ENCODE results near the gene NEK7. TPM values are rescaled to one million over a fixed set of nuclear protein-coding genes. Genes with fewer than 3 reads are reported as not detected.
"Not testable (repeated sequence)": the region's sequence is repeated elsewhere in the genome, so short reads cannot be mapped to it uniquely, and the experiment has no call there.

The NEK7 gene
- total RNA-seq, 2 donors from 2014 or later, result 24.2 to 26.8 TPM

DNA sequence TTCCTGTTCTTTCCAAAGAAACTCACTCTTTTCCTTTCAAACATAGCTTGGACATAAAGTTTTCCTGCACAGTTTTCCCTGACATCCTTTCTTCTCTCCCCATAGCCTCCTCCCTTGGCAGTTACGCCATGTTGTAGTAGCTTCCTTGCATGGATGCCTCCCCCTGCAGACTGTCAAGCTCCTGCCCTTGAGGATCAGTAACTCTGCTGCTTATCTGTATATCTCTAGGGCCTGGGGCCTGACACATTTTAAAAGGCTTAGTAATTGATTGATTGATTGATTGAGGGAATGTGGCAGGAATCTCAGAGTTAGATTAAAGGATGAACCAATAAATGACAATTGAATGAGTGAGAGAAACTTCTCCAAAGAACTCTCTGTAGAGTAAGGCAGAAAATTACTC, 143.7 kb downstream of the NEK7 start:
- no peak for DNase-seq
- no peak overlapping the region for H3K4me3 ChIP-seq (ENCODE audit: low read length)
- H3K9me3 Mint-ChIP-seq, result no peaks in the 10 kb centered on the region
- peaks cover 3% of the 10 kb centered on the region for H3K4me1 ChIP-seq (ENCODE audit: control insufficient read depth, insufficient read depth, low read length)
- H3K27ac Mint-ChIP-seq, result no peak overlapping the region
- no peak overlapping the region for H3K9ac ChIP-seq (ENCODE audit: extremely low read depth, low read length, poor library complexity, severe bottlenecking)
- no peaks in the 10 kb centered on the region for H3K27me3 ChIP-seq (ENCODE audit: control insufficient read depth, insufficient read depth, low read length, poor library complexity, severe bottlenecking)
- H3K27ac ChIP-seq (ENCODE audit: low read depth, low read length), result no peak overlapping the region
- TF ChIP-seq, protein P1, sequence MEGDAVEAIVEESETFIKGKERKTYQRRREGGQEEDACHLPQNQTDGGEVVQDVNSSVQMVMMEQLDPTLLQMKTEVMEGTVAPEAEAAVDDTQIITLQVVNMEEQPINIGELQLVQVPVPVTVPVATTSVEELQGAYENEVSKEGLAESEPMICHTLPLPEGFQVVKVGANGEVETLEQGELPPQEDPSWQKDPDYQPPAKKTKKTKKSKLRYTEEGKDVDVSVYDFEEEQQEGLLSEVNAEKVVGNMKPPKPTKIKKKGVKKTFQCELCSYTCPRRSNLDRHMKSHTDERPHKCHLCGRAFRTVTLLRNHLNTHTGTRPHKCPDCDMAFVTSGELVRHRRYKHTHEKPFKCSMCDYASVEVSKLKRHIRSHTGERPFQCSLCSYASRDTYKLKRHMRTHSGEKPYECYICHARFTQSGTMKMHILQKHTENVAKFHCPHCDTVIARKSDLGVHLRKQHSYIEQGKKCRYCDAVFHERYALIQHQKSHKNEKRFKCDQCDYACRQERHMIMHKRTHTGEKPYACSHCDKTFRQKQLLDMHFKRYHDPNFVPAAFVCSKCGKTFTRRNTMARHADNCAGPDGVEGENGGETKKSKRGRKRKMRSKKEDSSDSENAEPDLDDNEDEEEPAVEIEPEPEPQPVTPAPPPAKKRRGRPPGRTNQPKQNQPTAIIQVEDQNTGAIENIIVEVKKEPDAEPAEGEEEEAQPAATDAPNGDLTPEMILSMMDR (conservative IDR thresholded peaks at IDR 0.05), result no peak
- H3K4me3 Mint-ChIP-seq, result no peak overlapping the region
- WGBS, 2 experiments (ENCODE audit: insufficient coverage in 1 of 2, insufficient read length in 1 of 2), result 95 to 100% methylated on average over 1 of the region's 1 CpG
- H3K4me1 Mint-ChIP-seq, result peaks cover 11% of the 10 kb centered on the region
- peaks cover 9% of the 10 kb centered on the region for H3K36me3 Mint-ChIP-seq (ENCODE audit: low read depth)
- no peaks in the 10 kb centered on the region for H3K36me3 ChIP-seq (ENCODE audit: control insufficient read depth, insufficient read depth, low read length)
- H3K27me3 Mint-ChIP-seq (ENCODE audit: insufficient read depth), result no peaks in the 10 kb centered on the region
- no peaks in the 10 kb centered on the region for H3K9me3 ChIP-seq (ENCODE audit: control insufficient read depth, low read length)

DNA sequence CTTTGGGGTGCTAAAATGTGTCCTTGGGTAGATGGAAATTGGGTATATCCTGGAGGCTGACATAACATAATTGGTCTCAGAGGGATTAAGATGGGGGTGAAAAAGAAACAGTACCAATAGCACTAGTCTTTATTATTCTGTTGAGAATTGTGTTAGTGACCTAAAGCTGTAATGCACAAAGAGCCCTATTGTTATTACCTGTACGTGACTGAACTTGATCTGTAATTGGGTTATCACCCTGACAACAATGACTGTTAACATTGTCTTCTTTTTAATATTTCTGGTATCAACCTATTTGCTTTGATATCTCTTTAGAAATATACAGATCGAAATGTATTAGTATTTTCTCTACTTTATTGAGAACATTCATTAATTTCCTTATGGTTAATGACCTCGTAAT, 147.6 kb downstream of the NEK7 start:
- WGBS, 2 experiments (ENCODE audit: insufficient coverage in 1 of 2, insufficient read length in 1 of 2), result 78% methylated on average over 3 of the region's 3 CpGs; no CpG with 5 or more reads in 1 of the 2 experiments
- peaks cover 15% of the 10 kb centered on the region for H3K36me3 ChIP-seq (ENCODE audit: control insufficient read depth, insufficient read depth, low read length)
- Mint-ChIP-seq H3K36me3 (ENCODE audit: low read depth) (peaks cover 15% of the 10 kb centered on the region), H3K27me3 (ENCODE audit: insufficient read depth) (no peaks in the 10 kb centered on the region), H3K27ac (no peak overlapping the region), H3K4me3 (no peak overlapping the region), H3K4me1 (peaks cover 4% of the 10 kb centered on the region), H3K9me3 (peaks cover 4% of the 10 kb centered on the region)
- H3K27me3 ChIP-seq (ENCODE audit: control insufficient read depth, insufficient read depth, low read length, poor library complexity, severe bottlenecking), result no peaks in the 10 kb centered on the region
- no peak overlapping the region for H3K27ac ChIP-seq (ENCODE audit: low read depth, low read length)
- H3K9me3 ChIP-seq (ENCODE audit: control insufficient read depth, low read length), result no peaks in the 10 kb centered on the region
- H3K4me3 ChIP-seq (ENCODE audit: low read length), result no peak overlapping the region
- no peak overlapping the region for H3K9ac ChIP-seq (ENCODE audit: extremely low read depth, low read length, poor library complexity, severe bottlenecking)
- TF ChIP-seq, protein P1 (conservative IDR thresholded peaks at IDR 0.05), result no peak
- no peak for DNase-seq
- no peaks in the 10 kb centered on the region for H3K4me1 ChIP-seq (ENCODE audit: control insufficient read depth, insufficient read depth, low read length)

- H3K27ac ChIP-seq (ENCODE audit: low read depth, low read length); H3K9ac ChIP-seq (ENCODE audit: extremely low read depth, low read length, poor library complexity, severe bottlenecking); H3K4me1 ChIP-seq (ENCODE audit: control insufficient read depth, insufficient read depth, low read length); H3K9me3 ChIP-seq (ENCODE audit: control insufficient read depth, low read length); H3K27me3 Mint-ChIP-seq (ENCODE audit: insufficient read depth); H3K36me3 ChIP-seq (ENCODE audit: control insufficient read depth, insufficient read depth, low read length); H3K27me3 ChIP-seq (ENCODE audit: control insufficient read depth, insufficient read depth, low read length, poor library complexity, severe bottlenecking); H3K4me3 ChIP-seq (ENCODE audit: low read length): not testable (repeated sequence)
- DNase-seq, result peak; percentile 84
- H3K4me3 Mint-ChIP-seq, result peak overlapping the region; percentile 49
- H3K27ac Mint-ChIP-seq, result peak overlapping the region; percentile 79
- peaks cover 46% of the 10 kb centered on the region for H3K36me3 Mint-ChIP-seq (ENCODE audit: low read depth)
- H3K9me3 Mint-ChIP-seq, result peaks cover 29% of the 10 kb centered on the region
- H3K4me1 Mint-ChIP-seq, result peaks cover 20% of the 10 kb centered on the region
- WGBS, 2 experiments (ENCODE audit: insufficient coverage in 1 of 2, insufficient read length in 1 of 2), result 65 to 90% methylated on average over 4 to 15 of the region's 15 CpGs
Observed at GRCh38 chr1:198314817-198315216, 158.0 kb downstream of the NEK7 start.

DNA sequence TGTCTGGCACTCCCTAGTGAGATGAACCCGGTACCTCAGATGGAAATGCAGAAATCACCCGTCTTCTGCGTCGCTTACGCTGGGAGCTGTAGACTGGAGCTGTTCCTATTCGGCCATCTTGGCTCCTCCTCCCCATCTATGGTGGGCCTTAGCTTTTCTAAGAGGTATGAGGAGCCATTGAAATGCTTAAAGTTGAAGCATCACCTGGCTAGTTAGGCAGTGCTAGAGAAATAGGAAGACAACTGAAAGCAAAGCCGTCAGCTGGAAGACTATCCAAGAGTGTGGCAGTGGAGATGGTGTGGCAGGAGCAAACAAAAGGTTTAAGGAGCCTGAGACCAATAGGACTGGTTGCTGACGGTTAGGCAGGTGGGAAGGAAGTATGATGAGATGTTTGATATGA, 158.5 kb downstream of the NEK7 start:
- DNase-seq, result peak; percentile 45
- not testable (repeated sequence) for H3K27me3 Mint-ChIP-seq (ENCODE audit: insufficient read depth); H3K27me3 ChIP-seq (ENCODE audit: control insufficient read depth, insufficient read depth, low read length, poor library complexity, severe bottlenecking); H3K9me3 ChIP-seq (ENCODE audit: control insufficient read depth, low read length); H3K27ac ChIP-seq (ENCODE audit: low read depth, low read length); H3K4me1 ChIP-seq (ENCODE audit: control insufficient read depth, insufficient read depth, low read length); H3K9ac ChIP-seq (ENCODE audit: extremely low read depth, low read length, poor library complexity, severe bottlenecking); H3K36me3 ChIP-seq (ENCODE audit: control insufficient read depth, insufficient read depth, low read length); H3K4me3 ChIP-seq (ENCODE audit: low read length)
- Mint-ChIP-seq H3K4me3 (peak overlapping the region; percentile 49), H3K9me3 (peaks cover 24% of the 10 kb centered on the region), H3K4me1 (peaks cover 20% of the 10 kb centered on the region), H3K36me3 (ENCODE audit: low read depth) (peaks cover 42% of the 10 kb centered on the region), H3K27ac (peak overlapping the region; percentile 79)
- 89 to 92% methylated on average over 2 to 7 of the region's 8 CpGs for WGBS, 2 experiments (ENCODE audit: insufficient coverage in 1 of 2, insufficient read length in 1 of 2)

Measured in endodermal cell (in vitro differentiated cells).